H1 (cell line): ENCODE data around the gene MAGI1. TPM values are rescaled to one million over a fixed set of nuclear protein-coding genes. Genes with fewer than 3 reads are reported as not detected.

Source experiments
- CTCF ChIA-PET: fragments of 300-600 bp; sonication (Branson Sonifier 250); formaldehyde crosslinking; loops from one replicate; lab custom pipeline; 2021; ENCODE audit not compliant: partially characterized antibody; lab: Charles Lee
- POLR2A ChIA-PET: fragments of 300-600 bp; sonication (Branson Sonifier 250); formaldehyde crosslinking; loops from one replicate; lab custom pipeline; 2021; ENCODE audit warnings: inconsistent platforms; ENCODE audit not compliant: partially characterized antibody; lab: Charles Lee
- DNase-seq, 2 experiments: peaks; one replicate each; pipeline versions ENCODE4 v3.0.0 to v3.0.0-alpha.2; 2010 to 2022; ENCODE audit warnings: low spot score in 2 of 2, low read depth in 1 of 2, mixed read lengths in 1 of 2
- FAIRE-seq: peaks from 2 replicates; lab custom pipeline; 2011; peaks lifted over from hg19 to GRCh38; lab: Jason Lieb, UNC
- H2AFZ ChIP-seq: 2 replicates; pipeline ENCODE4 v1.8.1; 2012; ENCODE audit warnings: low read length, inconsistent platforms
- H2AK5ac ChIP-seq: 2 replicates; pipeline ENCODE4 v1.6.1; 2013; ENCODE audit warnings: low read depth, low read length
- H2BK120ac ChIP-seq: replicated peaks from 2 replicates; pipeline ENCODE3; 2013; ENCODE audit warnings: low read depth, low read length, inconsistent platforms
- H2BK12ac ChIP-seq: 2 replicates; pipeline ENCODE4 v1.6.1; 2013; ENCODE audit warnings: low read depth, low read length
- H2BK15ac ChIP-seq: 2 replicates; pipeline ENCODE4 v1.6.1; 2013; ENCODE audit warnings: low read length
- H2BK20ac ChIP-seq: 2 replicates; pipeline ENCODE4 v1.6.1; 2013; ENCODE audit warnings: low read length
- H2BK5ac ChIP-seq: 2 replicates; pipeline ENCODE4 v1.6.1; 2013; ENCODE audit warnings: low read depth, low read length
- H3K14ac ChIP-seq: 2 replicates; pipeline ENCODE4 v1.6.1; 2013; ENCODE audit warnings: inconsistent platforms; ENCODE audit not compliant: insufficient read length
- H3K18ac ChIP-seq: 2 replicates; pipeline ENCODE4 v1.6.1; 2013; ENCODE audit warnings: low read length; ENCODE audit errors: extremely low read depth
- H3K23ac ChIP-seq: 2 replicates; pipeline ENCODE4 v1.6.1; 2013; ENCODE audit warnings: inconsistent platforms; ENCODE audit not compliant: insufficient read length
- H3K23me2 ChIP-seq: 2 replicates; pipeline ENCODE4 v1.6.1; 2013; ENCODE audit warnings: low read depth, low read length
- H3K27ac ChIP-seq: 2 replicates; pipeline ENCODE4 v1.6.1; 2011; ENCODE audit warnings: low read depth, low read length, inconsistent platforms
- H3K27me3 ChIP-seq, 4 experiments: replicated peaks in 1 of 4; 1 replicate in 1 of 4; 2 replicates in 3 of 4; pipeline versions ENCODE4 v1.6.1 to v1.8.1; 2011 to 2013; ENCODE audit warnings: low read length in 3 of 4, mild to moderate bottlenecking in 3 of 4, inconsistent platforms in 2 of 4, mixed read lengths in 2 of 4, moderate library complexity in 1 of 4; ENCODE audit not compliant: control insufficient read depth in 3 of 4, insufficient read depth in 3 of 4; ENCODE audit errors: extremely low read depth in 1 of 4
- H3K36me3 ChIP-seq, 4 experiments: 2 replicates each; pipeline versions ENCODE4 v1.6.1 to v1.8.1; 2011 to 2013; ENCODE audit warnings: mild to moderate bottlenecking in 4 of 4, low read length in 3 of 4, moderate library complexity in 2 of 4, control low read depth in 1 of 4, inconsistent platforms in 1 of 4; ENCODE audit not compliant: insufficient read depth in 4 of 4, control insufficient read depth in 2 of 4
- H3K4ac ChIP-seq: replicated peaks from 2 replicates; pipeline ENCODE3; 2013; ENCODE audit warnings: low read length, low read depth, mixed read lengths, inconsistent platforms; ENCODE audit not compliant: insufficient read length
- H3K4me1 ChIP-seq, 4 experiments: replicated peaks in 1 of 4; 1 replicate in 1 of 4; 2 replicates in 3 of 4; pipeline versions ENCODE4 v1.6.1 to v1.8.1; 2011 to 2013; ENCODE audit warnings: low read length in 3 of 4, inconsistent platforms in 2 of 4, mixed read lengths in 1 of 4; ENCODE audit not compliant: insufficient read depth in 4 of 4, control insufficient read depth in 3 of 4
- H3K4me2 ChIP-seq, 2 experiments: 2 replicates each; pipeline versions ENCODE4 v1.6.1 to v1.8.1; 2011 to 2013; ENCODE audit warnings: low read depth in 2 of 2, low read length in 2 of 2, control low read depth in 1 of 2, inconsistent platforms in 1 of 2, mild to moderate bottlenecking in 1 of 2; ENCODE audit not compliant: insufficient read depth in 1 of 2
- H3K4me3 ChIP-seq, 4 experiments: fragments of 200-600, 300-600 bp in 1 of 4; sonication (generic), shearing (Covaris generic), sonication (Bioruptor Twin) in 1 of 4; 2 replicates each; pipeline versions ENCODE4 v1.5.1 to v1.8.1; 2011 to 2016; ENCODE audit warnings: low read length in 4 of 4, low read depth in 3 of 4, control low read depth in 2 of 4, inconsistent platforms in 2 of 4, mild to moderate bottlenecking in 2 of 4, mixed read lengths in 1 of 4, moderate library complexity in 1 of 4; ENCODE audit not compliant: insufficient read depth in 2 of 4; ENCODE audit errors: extremely low read depth in 1 of 4
- H3K56ac ChIP-seq: replicated peaks from 2 replicates; pipeline ENCODE3; 2013; ENCODE audit warnings: low read depth, mild to moderate bottlenecking, mixed read lengths, low read length, inconsistent platforms; ENCODE audit not compliant: insufficient read length
- H3K79me1 ChIP-seq: 2 replicates; pipeline ENCODE4 v1.6.1; 2013; ENCODE audit warnings: low read depth, low read length, control low read depth
- H3K79me2 ChIP-seq, 2 experiments: 2 replicates each; pipeline versions ENCODE4 v1.6.1 to v1.8.1; 2012 to 2013; ENCODE audit warnings: low read length in 2 of 2, mild to moderate bottlenecking in 2 of 2, inconsistent platforms in 1 of 2; ENCODE audit not compliant: insufficient read depth in 2 of 2, control insufficient read depth in 1 of 2
- H3K9ac ChIP-seq, 4 experiments: replicated peaks in 1 of 4; 1 replicate in 1 of 4; 2 replicates in 3 of 4; pipeline versions ENCODE4 v1.6.1 to v1.8.1; 2011 to 2013; ENCODE audit warnings: low read depth in 3 of 4, low read length in 3 of 4, control low read depth in 2 of 4, mild to moderate bottlenecking in 2 of 4, moderate library complexity in 2 of 4, inconsistent platforms in 1 of 4; ENCODE audit errors: extremely low read depth in 1 of 4
- H3K9me3 ChIP-seq, 2 experiments: 2 replicates each; pipeline versions ENCODE4 v1.6.1 to v1.8.1; 2012 to 2013; ENCODE audit warnings: mild to moderate bottlenecking in 2 of 2, moderate library complexity in 2 of 2, control low read depth in 1 of 2, inconsistent platforms in 1 of 2, low read depth in 1 of 2, low read length in 1 of 2, mixed read lengths in 1 of 2; ENCODE audit not compliant: insufficient read depth in 2 of 2
- H4K20me1 ChIP-seq, 2 experiments: replicated peaks in 1 of 2; 2 replicates each; pipeline versions ENCODE3 to v1.8.1; 2011 to 2013; ENCODE audit warnings: inconsistent platforms in 2 of 2, low read length in 2 of 2, mild to moderate bottlenecking in 1 of 2; ENCODE audit not compliant: insufficient read depth in 2 of 2, control insufficient read depth in 1 of 2
- H4K5ac ChIP-seq: 2 replicates; pipeline ENCODE4 v1.6.1; 2013; ENCODE audit warnings: low read length, low read depth, mixed read lengths, inconsistent platforms; ENCODE audit not compliant: insufficient read length
- H4K8ac ChIP-seq: 2 replicates; pipeline ENCODE4 v1.8.0; 2013; ENCODE audit warnings: mild to moderate bottlenecking, moderate library complexity, low read length, inconsistent platforms; ENCODE audit not compliant: insufficient read depth; ENCODE audit errors: extremely low read depth
- H4K91ac ChIP-seq: replicated peaks from 2 replicates; pipeline ENCODE3; 2013; ENCODE audit warnings: low read length, mixed read lengths, inconsistent platforms; ENCODE audit not compliant: insufficient read length
- ATF2 ChIP-seq: IDR thresholded peaks from 2 replicates; pipeline ENCODE4 v1.6.1; 2012; ENCODE audit warnings: low read length, inconsistent platforms
- CTBP2 ChIP-seq: IDR thresholded peaks from 2 replicates; pipeline ENCODE4 v1.7.0; 2011; ENCODE audit warnings: borderline replicate concordance, mild to moderate bottlenecking, moderate library complexity, mixed read lengths, low read length; ENCODE audit not compliant: insufficient read depth, insufficient read length
- JUND ChIP-seq: IDR thresholded peaks from 2 replicates; pipeline ENCODE4 v1.6.1; 2011; ENCODE audit warnings: mild to moderate bottlenecking, improper control_type of control experiment, low read length
- POLR2A ChIP-seq, 2 experiments: IDR thresholded peaks; 1 replicate in 1 of 2; 2 replicates in 1 of 2; pipeline ENCODE4 v1.6.1; 2011; ENCODE audit warnings: low read depth in 2 of 2, low read length in 2 of 2, mild to moderate bottlenecking in 2 of 2; ENCODE audit errors: control extremely low read depth in 1 of 2
- RFX5 ChIP-seq: IDR thresholded peaks from 2 replicates; pipeline ENCODE4 v1.6.1; 2011; ENCODE audit warnings: low read depth, low read length, improper control_type of control experiment, borderline replicate concordance
- RNF2 ChIP-seq: fragments of 200-900, 300-1000 bp; sonication (generic); IDR thresholded peaks from 2 replicates; pipeline ENCODE4 v1.7.1; 2016; ENCODE audit warnings: borderline replicate concordance, low read depth, mild to moderate bottlenecking, antibody characterized with exemption, low read length; ENCODE audit not compliant: poor library complexity, severe bottlenecking; ENCODE audit errors: missing control alignments
- TBP ChIP-seq: IDR thresholded peaks from 2 replicates; pipeline ENCODE4 v1.6.1; 2011; ENCODE audit warnings: low read depth, low read length, improper control_type of control experiment
- WGBS, 2 experiments: shearing (Covaris generic) in 1 of 2; methylation state at CpG; one replicate each; pipeline versions ENCODE4 v1.1.6 to v1.1.7; 2013 to 2015; ENCODE audit warnings: low lambda C conversion rate in 2 of 2, mixed read lengths in 2 of 2, inconsistent platforms in 1 of 2, low coverage in 1 of 2, missing lambda C conversion rate in 1 of 2; ENCODE audit not compliant: insufficient replicate concordance in 2 of 2, insufficient coverage in 1 of 2, insufficient read length in 1 of 2; ENCODE audit errors: extremely low coverage in 1 of 2, missing lambda C conversion rate in 1 of 2; 5-methylcytosine and 5-hydroxymethylcytosine counted together
- polyA plus RNA-seq, 7 experiments: library from polyadenylated mRNA; depleted of rRNA in 3 of 7; stranded (reverse) in 5 of 7; unstranded in 2 of 7; fragments of >200 nt in 5 of 7; fragments of 200-250 nt in 2 of 7; gene quantifications; 1 replicate in 5 of 7; 2 replicates in 1 of 7; 4 replicates in 1 of 7; pipeline versions ENCODE4 v1.2.1 to v1.2.3, GENCODE V29; 2011 to 2013; ENCODE audit warnings: missing spikeins in 2 of 7, mixed read lengths in 2 of 7
- total RNA-seq: library from RNA; stranded (reverse); fragmentation: NEBNext Ultra II Directional; extraction: Animal tissue kit (Norgen Biotek cat#: 25700); gene quantifications from 2 replicates; pipeline ENCODE4 v1.2.1, GENCODE V29; 2021
- TF ChIP-seq, protein P1 (sequence below): IDR thresholded peaks from 2 replicates; pipeline ENCODE4 v1.6.1; 2011; ENCODE audit warnings: low read length, improper control_type of control experiment

MAGI1 gene
- total and polyA plus RNA-seq, 2 of the 8 experiments (the other 6 are each of a cell fraction or from before 2014, with no cell fraction given), result 19.8 to 78.0 TPM

GRCh38 chr3:66076861-66077470 lies 38.2 kb upstream of the MAGI1 start:
- H2BK120ac ChIP-seq, result no peak overlapping the region
- H4K8ac ChIP-seq, result no peak overlapping the region
- H3K79me1 ChIP-seq, result no peaks in the 10 kb centered on the region
- TF ChIP-seq CTBP2 (no peak), JUND (no peak), RNF2 (no peak), RFX5 (no peak), POLR2A (IDR thresholded peaks at IDR 0.05; ENCODE audit: control extremely low read depth in 1 of 2, low read depth in 2 of 2, low read length in 2 of 2) (no peak), TBP (no peak), ATF2 (no peak)
- TF ChIP-seq, protein P1, sequence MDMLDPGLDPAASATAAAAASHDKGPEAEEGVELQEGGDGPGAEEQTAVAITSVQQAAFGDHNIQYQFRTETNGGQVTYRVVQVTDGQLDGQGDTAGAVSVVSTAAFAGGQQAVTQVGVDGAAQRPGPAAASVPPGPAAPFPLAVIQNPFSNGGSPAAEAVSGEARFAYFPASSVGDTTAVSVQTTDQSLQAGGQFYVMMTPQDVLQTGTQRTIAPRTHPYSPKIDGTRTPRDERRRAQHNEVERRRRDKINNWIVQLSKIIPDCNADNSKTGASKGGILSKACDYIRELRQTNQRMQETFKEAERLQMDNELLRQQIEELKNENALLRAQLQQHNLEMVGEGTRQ, result no peak
- H3K4me3 ChIP-seq, result no peak overlapping the region
- H3K27me3 ChIP-seq, result no peaks in the 10 kb centered on the region
- no peak overlapping the region for H3K4ac ChIP-seq
- no peaks in the 10 kb centered on the region for H3K36me3 ChIP-seq
- ChIA-PET CTCF (interaction anchor here (0.6 to 1.3 kb wide), 3 partner anchors 10 to 40 kb away, joined by 3 to 4 read pairs (median 3); no protein-coding TSS in a partner anchor), POLR2A (interaction anchor here (0.7 to 1.2 kb wide), 2 partner anchors 13 to 20 kb away, joined by 3 to 4 read pairs; no protein-coding TSS in a partner anchor)
- DNase-seq, result no peak
- H2AFZ ChIP-seq, result no peak overlapping the region
- no peak overlapping the region for H3K56ac ChIP-seq
- H2BK15ac ChIP-seq, result no peak overlapping the region
- H3K23ac ChIP-seq, result no peak overlapping the region
- H2BK5ac ChIP-seq, result no peak overlapping the region
- no peak overlapping the region for H4K5ac ChIP-seq
- H3K9ac ChIP-seq, result no peak overlapping the region
- WGBS, 2 experiments, result 83% methylated on average over 6 of the region's 6 CpGs; no CpG with 5 or more reads in 1 of the 2 experiments
- no peaks in the 10 kb centered on the region for H3K23me2 ChIP-seq
- no peaks in the 10 kb centered on the region for H4K20me1 ChIP-seq
- no peaks in the 10 kb centered on the region for H3K4me1 ChIP-seq
- H3K14ac ChIP-seq, result no peak overlapping the region
- no peak for FAIRE-seq
- H2BK12ac ChIP-seq, result no peak overlapping the region
- H3K27ac ChIP-seq, result no peak overlapping the region
- no peak overlapping the region for H3K4me2 ChIP-seq
- no peak overlapping the region for H2BK20ac ChIP-seq
- H3K79me2 ChIP-seq, result no peaks in the 10 kb centered on the region
- H3K18ac ChIP-seq, result no peak overlapping the region
- no peak overlapping the region for H2AK5ac ChIP-seq
- no peak overlapping the region for H4K91ac ChIP-seq
- H3K9me3 ChIP-seq, result no peaks in the 10 kb centered on the region
